ENCODE data around the gene ERP44.
A peak's percentile ranks its signal among the peaks of the same experiment; 100 is the strongest.
"Not testable (repeated sequence)": the region's sequence is repeated elsewhere in the genome, so short reads cannot be mapped to it uniquely, and the experiment has no call there.

The ERP44 gene

DNA sequence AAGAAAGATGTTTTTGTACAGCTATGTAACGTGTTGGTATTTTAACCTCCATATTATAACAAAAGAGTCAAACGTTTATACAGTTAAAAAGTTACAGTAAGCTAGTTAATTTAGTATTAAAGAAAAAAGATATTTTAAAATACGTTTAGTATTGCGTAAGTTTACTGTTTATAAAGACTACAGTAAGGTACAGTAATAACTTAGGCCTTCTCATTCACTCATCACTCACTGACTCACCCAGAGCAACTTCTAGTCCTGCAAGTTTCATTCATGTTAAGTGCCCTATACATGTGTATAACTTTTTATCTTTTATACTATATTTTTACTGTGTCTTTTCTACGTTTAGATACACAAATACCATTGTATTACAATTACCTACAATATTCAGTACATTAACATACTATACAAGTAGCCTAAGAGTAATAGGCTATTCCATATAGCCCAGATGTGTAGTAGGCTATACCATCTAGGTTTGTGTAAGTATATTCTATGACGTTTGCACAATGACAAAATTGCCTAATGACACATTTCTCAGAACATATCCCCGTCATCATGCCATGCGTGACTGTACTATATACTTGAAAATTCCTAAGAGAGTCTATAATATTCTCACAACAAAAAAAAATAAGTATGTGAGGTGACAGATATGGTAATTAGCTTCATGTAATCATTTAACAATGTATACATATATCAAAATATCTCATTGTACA, 33.8 kb downstream of the ERP44 start:
- no peak for DNase-seq

GRCh38 chr9:100063185-100063584, 35.6 kb downstream of the ERP44 start:
- DNase-seq, result no peak

- DNase-seq, result not testable (repeated sequence)
Measured at GRCh38 chr9:100062683-100063082, 36.1 kb downstream of the ERP44 start.

DNA sequence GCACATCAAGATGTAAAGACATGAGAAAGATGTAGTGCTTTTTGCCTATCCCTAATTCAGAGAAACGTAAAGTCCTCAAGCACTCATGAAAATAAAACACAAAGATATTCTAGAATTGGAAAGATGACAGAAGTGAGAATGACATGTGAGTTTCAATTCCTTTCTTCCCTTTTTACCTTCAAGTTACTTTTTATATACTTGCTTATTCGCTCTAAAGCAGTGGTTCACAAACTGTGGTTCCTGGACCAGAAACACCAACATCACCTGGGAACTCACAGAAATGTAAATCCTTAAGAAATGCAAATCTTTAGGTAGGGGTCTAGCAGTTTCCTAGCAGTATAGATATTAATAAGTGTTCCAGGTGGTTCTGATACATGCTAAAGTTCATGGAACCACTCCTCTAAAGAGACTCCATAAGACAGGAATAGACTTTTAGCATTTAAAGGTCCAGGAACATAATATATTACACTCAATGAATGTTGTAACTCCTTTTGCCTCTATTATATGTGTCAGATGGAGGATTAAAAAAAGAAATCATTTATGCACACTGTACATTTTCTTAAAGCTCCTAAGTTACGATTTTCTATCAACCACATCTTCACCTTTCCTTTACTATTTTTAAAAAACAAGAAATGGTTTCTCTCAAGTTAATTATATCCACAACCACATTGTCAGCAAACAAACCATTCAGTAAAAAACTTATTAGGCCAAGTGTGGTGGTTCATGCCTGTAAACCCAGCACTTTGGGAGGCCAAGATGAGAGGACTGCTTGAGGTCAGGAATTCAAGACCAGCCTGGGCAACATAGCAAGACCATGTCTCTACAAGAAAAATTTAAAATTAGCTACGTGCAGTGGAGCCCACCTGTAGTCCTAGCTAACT, 39.9 kb downstream of the ERP44 start:
- no peak for DNase-seq

DNA sequence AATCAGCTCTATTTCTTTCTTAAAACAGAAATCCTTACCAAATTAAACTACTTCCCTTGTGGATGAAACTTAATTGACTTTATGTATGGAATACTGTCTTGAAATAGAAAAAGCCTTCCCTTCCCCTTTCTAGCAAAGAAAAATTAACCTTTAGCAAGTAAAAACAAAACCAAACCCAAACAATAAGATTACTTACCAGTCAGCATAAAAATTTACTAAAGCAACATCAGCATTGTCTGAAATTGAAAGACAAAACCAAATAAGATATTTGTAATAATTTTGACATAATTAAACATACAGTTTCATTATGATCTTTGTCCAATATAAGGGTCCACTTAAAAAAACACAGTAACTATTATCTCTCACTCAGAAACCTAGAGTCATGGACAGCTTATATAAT, 41.2 kb downstream of the ERP44 start:
- no peak for DNase-seq

DNA sequence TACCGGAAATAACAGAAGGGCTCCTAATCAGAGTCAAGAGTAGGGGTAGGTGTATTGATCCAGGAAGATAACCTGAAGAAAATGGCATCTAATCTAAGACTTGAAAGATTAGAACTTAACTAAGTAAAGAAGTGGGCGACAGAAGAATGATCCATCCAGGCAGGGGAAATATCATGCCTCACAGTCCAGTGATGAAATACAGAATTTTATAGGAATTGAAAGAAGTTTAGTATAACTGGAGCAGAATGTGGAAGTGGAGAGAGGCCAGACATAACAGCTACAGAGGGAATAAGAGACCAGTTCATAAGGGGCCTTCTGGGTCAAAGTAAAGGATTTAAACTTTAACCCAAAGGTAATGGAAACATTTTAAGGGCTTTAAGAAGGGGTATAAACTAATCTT, 42.2 kb downstream of the ERP44 start:
- DNase-seq, result no peak

DNA sequence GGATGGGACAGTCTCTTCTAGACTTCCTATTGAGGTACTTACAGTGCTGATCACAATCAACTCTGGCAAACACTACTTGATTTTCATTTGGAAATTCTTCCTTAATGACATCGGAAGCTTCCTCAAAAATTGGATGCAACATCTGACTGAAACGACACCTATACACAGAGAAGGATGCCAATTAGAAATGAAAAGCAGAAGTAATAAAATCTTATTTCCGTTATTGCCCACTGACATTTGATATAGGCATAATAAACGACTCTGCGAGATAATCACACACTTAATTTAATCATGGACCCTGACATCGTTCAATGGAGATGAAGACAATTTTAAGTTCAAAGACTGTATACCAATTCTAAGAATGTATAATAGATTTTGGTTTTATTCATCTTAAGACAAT, 46.4 kb downstream of the ERP44 start:
- no peak for DNase-seq

- no peak for DNase-seq
Measured at GRCh38 chr9:100049551-100049950, 49.2 kb downstream of the ERP44 start.

DNA sequence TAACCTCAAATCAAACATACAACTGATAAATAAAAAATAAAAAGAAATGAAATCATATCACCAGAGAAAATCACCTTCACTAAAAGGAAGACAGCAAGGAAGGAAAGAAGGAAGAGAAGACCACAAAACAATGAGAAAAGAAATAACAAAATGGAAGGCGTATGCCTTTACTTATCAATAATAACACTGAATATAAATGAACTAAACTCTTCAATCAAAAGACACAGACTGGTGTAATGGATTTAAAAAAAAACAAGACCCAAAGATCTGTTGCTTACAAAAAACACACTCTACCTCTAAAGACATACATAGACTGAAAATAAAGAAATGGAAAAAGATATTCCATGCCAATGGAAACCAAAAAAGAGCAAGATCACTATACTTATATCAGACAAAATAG, 60.3 kb downstream of the ERP44 start:
- DNase-seq, result no peak

DNA sequence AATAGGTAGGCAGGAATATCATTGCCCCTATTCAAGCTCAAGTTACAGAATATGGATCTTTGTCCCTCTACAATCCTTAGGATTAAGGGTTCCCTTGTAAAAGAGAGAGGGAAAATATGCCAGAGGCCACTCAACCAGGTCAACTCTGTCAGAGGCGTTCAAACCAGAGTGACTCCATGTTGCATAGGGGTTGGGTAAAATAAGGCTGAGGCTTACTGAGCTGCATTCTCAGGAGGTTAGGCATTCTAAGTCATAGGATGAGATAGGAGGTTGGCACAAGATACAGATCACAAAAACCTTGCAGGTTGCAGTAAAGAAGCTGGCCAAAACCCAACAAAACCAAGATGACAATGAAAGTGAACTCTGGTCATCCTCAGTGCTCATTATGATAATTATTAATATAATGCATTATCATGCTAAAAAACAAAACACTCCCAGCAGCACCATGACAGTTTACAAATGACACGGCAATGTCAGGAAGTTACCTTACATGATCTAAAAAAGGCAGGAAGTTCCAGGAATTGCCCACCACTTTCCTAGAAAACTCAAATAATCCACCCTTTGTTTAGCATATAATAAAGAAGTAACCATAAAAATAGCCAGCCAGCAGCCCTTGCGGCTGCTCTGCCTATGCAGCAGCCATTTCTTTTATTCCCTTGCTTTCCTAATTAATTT, 64.8 kb downstream of the ERP44 start:
- no peak for DNase-seq

DNA sequence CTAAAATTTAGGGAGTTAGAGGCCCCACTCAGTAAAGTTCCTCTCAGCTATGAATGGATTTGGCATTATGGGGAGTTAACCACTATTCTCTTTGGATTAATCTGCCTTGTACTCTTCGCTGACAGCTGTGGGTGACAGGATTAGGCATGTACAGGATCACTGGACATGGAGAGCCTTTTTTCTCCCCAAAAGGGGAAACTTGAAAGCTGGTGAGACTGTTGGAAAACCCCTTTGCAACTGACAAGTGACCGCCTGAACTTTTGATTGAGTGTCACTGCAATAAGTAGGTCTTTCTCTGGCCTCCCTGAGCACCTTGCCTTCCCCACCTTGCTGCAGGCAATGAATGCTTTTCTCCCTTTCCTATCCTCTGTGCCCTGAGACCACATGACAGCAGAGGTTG, 68.3 kb downstream of the ERP44 start:
- no peak for DNase-seq

DNA sequence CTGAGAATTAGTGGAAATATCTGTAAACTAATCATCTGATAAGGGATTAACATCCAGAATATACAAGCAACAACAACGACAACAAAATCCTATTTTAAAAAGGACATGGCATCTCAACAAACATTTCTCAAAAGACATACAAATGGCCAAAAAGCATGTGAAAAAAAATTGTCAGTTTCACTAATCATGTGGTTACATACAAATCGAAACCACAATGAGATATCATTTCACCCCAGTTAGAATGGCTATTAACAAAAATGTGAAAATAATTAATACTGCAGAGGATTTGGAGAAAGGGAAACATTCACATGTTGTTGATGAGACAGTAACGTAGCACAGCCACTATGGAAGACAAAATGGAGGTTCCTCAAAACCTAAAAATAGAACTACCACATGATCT, 69.5 kb downstream of the ERP44 start:
- no peak for DNase-seq

GRCh38 chr9:100028201-100028784, 70.5 kb downstream of the ERP44 start:
- DNase-seq, result peak; percentile 81 to 82

GRCh38 chr9:100027543-100027942, 71.3 kb downstream of the ERP44 start:
- DNase-seq, result no peak

- DNase-seq, result no peak
Measured at GRCh38 chr9:100021931-100022330, 76.9 kb downstream of the ERP44 start.

- no peak for DNase-seq
Measured at GRCh38 chr9:100020121-100020795, 78.5 kb downstream of the ERP44 start.

DNA sequence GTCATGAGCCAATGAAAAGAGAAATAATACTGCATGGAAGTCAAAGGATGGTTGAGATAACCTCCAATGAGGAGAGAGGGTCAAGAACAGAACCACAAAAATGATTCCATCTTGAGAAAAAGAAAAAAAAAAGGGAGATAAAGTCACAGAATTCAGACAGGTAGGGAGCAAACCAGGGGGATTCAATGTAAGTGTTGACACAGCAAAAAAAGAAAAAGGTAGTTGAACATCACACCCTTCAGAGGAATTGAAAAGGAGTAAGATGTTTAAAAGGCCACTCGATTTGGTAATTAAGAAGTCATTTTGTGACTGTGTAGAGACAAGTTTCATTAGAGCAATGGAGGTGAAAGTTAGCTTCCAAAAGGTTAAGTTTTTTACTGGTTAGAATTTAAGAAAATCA, 79.3 kb downstream of the ERP44 start:
- DNase-seq, result no peak

DNA sequence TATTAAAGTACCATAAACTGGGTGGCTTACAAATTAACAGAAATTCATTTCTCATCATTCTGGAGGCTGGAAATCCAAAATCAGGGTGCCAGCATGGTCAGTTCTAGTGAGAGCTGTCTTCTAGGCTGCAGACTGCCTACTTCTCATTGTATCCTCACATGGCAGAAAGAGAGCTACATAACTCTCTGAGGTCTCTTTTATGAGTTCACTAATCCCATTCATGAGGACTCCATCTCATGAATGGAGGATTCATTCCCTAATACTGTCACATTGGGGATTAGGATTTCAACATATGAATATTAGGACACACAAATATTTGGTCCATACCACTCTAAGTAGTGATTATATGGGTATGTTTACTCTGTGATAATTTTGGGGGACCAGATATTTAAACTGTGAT, 84.0 kb downstream of the ERP44 start:
- DNase-seq, result no peak

DNA sequence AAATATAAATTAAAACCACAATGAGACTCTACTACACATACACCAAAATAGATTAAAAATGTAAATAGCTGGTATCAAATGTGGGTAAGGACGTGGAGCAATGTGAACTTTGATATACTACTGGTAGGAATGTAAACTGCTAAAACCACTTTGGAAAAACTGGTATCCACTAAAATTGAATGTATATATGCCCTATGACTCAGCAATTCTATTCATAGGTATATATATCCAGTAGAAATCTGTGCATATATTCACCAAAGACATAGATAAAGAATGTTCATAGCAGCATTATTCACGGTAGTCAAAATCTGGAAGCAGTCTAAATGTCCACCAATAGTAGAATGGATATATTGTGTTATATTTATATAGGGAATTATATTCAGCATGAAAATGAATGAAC, 85.2 kb downstream of the ERP44 start:
- DNase-seq, result no peak

DNA sequence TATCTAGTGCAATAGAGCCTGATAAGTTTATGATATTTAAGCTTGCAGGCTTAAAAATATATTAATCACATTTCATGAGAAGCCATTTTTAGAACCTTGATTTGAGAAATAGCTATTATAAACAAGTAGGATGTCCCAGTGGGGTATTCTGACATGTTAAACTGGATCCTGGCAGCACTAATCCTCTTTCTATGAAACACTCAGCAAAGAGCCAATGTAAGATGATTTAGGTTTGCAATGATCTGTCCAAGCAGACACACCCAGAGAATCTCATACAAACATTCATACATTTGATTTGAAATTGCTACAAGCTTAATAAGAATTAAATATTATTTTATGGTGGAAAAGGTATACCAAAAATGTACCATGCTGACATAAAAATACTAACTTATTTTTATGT, 86.5 kb downstream of the ERP44 start:
- DNase-seq, result no peak

GRCh38 chr9:100011062-100011681, 87.6 kb downstream of the ERP44 start:
- peak in 1 of 2 experiments; percentile 28 for DNase-seq

DNA sequence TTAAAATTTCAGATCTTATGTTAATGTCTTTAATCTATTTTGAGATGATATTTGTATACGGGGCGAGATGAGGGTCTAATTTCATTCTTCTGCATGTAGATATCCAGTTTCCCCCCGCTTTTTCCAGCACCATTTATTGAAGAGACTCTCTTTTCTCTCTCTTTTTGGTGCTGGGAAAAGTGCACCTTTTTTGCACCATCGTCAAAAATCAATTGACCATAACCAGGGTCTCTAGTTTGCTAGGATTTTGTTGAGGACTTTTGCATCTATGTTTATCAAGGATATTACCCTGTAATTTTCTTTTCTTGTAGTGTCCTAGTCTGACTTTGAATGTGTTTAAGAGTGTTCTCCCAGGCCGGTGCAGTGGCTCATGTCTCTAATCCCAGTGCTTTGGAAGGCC, 99.0 kb downstream of the ERP44 start:
- DNase-seq, result no peak
